ENCODE measurements around the gene NDST1. TPM values are rescaled to one million over a fixed set of nuclear protein-coding genes. Genes with fewer than 3 reads are reported as not detected.

Gene NDST1
- total and polyA plus RNA-seq, 10 of the 15 experiments (the other 5 are each of a cell fraction or from before 2014, with no cell fraction given), result 0.20 to 53.5 (median 12.9) TPM

- no peak for TF ChIP-seq ZNF687 (IDR thresholded peaks at IDR 0.05)
- POLR2A ChIA-PET, result interaction anchor here (0.6 to 2.8 kb wide), 5 partner anchors 8 to 778 kb away, joined by 3 to 12 read pairs (median 10); no protein-coding TSS in a partner anchor
Observed at GRCh38 chr5:150479416-150479815, 28.5 kb upstream of the NDST1 start.

GRCh38 chr5:150481708-150481965, 26.3 kb upstream of the NDST1 start:
- Histone ChIP-seq H3K27me3 (replicated peaks in 1 of 2; ENCODE audit: control insufficient read depth in 2 of 2, insufficient read depth in 2 of 2, low read length in 1 of 2) (no peaks in the 10 kb centered on the region), H3K79me2 (ENCODE audit: control insufficient read depth, insufficient read depth, low read length) (peaks cover 9% of the 10 kb centered on the region), H3K36me3 (ENCODE audit: control insufficient read depth in 2 of 2, insufficient read depth in 2 of 2, low read length in 1 of 2) (no peaks in the 10 kb centered on the region), H3K4me1 (ENCODE audit: control insufficient read depth, insufficient read depth, low read length) (peaks cover 26% of the 10 kb centered on the region), H2AFZ (ENCODE audit: control insufficient read depth, low read depth, low read length) (no peak overlapping the region), H3K27ac (ENCODE audit: control insufficient read depth, insufficient read depth) (no peak overlapping the region), H3K9ac (ENCODE audit: control insufficient read depth, insufficient read depth, low read length) (no peak overlapping the region), H3K9me3 (replicated peaks; ENCODE audit: control insufficient read depth, insufficient read depth, low read length) (no peaks in the 10 kb centered on the region), H3K4me3 (no peak overlapping the region), H3K4me2 (ENCODE audit: control insufficient read depth, insufficient read depth) (no peak overlapping the region), H4K20me1 (ENCODE audit: control insufficient read depth, insufficient read depth) (no peaks in the 10 kb centered on the region)
- ChIA-PET SMC1A (ENCODE audit: uncharacterized antibody, unreplicated experiment) (interaction anchor here (1.3 to 1.6 kb wide), 2 partner anchors 12 to 20 kb away, joined by 3 to 6 read pairs; no protein-coding TSS in a partner anchor), RAD21 (ENCODE audit: unreplicated experiment) (no interaction called here), CTCF (no interaction called here), POLR2A (interaction anchor here (1.0 kb wide), 1 partner anchor 10 kb away, joined by 3 read pairs; no protein-coding TSS in a partner anchor)
- BruUV-seq (replicated peaks), result no TSS peak
- FAIRE-seq (no peak), DNase-seq (ENCODE audit: low read depth, low spot score) (no peak), ATAC-seq (no peak)
- in situ Hi-C loops (cut with MboI) (no loop called here), intact Hi-C loops (cut with micrococcal nuclease; ENCODE audit: unreplicated experiment) (loop anchor here (10.0 kb wide), 1 partner anchor 303 kb away; no protein-coding TSS in a partner anchor)
- 81% methylated on average over 6 of the region's 6 CpGs for WGBS (ENCODE audit: insufficient coverage, insufficient replicate concordance, low lambda C conversion rate, missing lambda C conversion rate)
- no peak for TF ChIP-seq ETV6 (conservative IDR thresholded peaks at IDR 0.05 in 1 of 2, IDR thresholded peaks at IDR 0.05 in 1 of 2; ENCODE audit: borderline replicate concordance in 1 of 2, low read depth in 1 of 2)
- no peak for TF ChIP-seq NR2F1 (conservative IDR thresholded peaks at IDR 0.05)
- TF ChIP-seq YY1 (IDR thresholded peaks at IDR 0.05; ENCODE audit: low read depth, low read length), result no peak
- TF ChIP-seq NFYA (IDR thresholded peaks at IDR 0.05; ENCODE audit: borderline replicate concordance, low read depth, low read length), result no peak
- no peak for TF ChIP-seq DPF2 (IDR thresholded peaks at IDR 0.05)
- no peak for TF ChIP-seq MTA3 (IDR thresholded peaks at IDR 0.05; ENCODE audit: borderline replicate concordance, low read length)
- TF ChIP-seq CREB1 (IDR thresholded peaks at IDR 0.05; ENCODE audit: low read depth), result no peak
- TF ChIP-seq ZBTB40 (IDR thresholded peaks at IDR 0.05; ENCODE audit: borderline replicate concordance), result no peak

More at GRCh38 chr5:150479416-150479815, 28.5 kb upstream of the NDST1 start:
- no peak for DNase-seq (ENCODE audit: low read depth, low spot score)
- no peaks in the 10 kb centered on the region for H3K79me2 ChIP-seq (ENCODE audit: control insufficient read depth, insufficient read depth, low read length)
- no peak overlapping the region for H3K9ac ChIP-seq (ENCODE audit: control insufficient read depth, insufficient read depth, low read length)
- no peaks in the 10 kb centered on the region for H4K20me1 ChIP-seq (ENCODE audit: control insufficient read depth, insufficient read depth)
- no peak overlapping the region for H2AFZ ChIP-seq (ENCODE audit: control insufficient read depth, low read depth, low read length)
- H3K9me3 ChIP-seq (replicated peaks; ENCODE audit: control insufficient read depth, insufficient read depth, low read length), result no peaks in the 10 kb centered on the region
- WGBS (ENCODE audit: insufficient coverage, insufficient replicate concordance, low lambda C conversion rate, missing lambda C conversion rate), result 80% methylated on average over 2 of the region's 2 CpGs
- RAD21 ChIA-PET (ENCODE audit: unreplicated experiment), result interaction anchor here (0.7 to 1.1 kb wide), 4 partner anchors 10 to 80 kb away, joined by 3 to 5 read pairs (median 3); no protein-coding TSS in a partner anchor
- ATAC-seq, result no peak
- H3K4me2 ChIP-seq (ENCODE audit: control insufficient read depth, insufficient read depth), result no peak overlapping the region
- H3K27me3 ChIP-seq (replicated peaks in 1 of 2; ENCODE audit: control insufficient read depth in 2 of 2, insufficient read depth in 2 of 2, low read length in 1 of 2), result no peaks in the 10 kb centered on the region
- CTCF ChIA-PET, result interaction anchor here (0.8 to 2.0 kb wide), 3 partner anchors 10 to 21 kb away, joined by 3 to 8 read pairs (median 4); no protein-coding TSS in a partner anchor
- H3K36me3 ChIP-seq (ENCODE audit: control insufficient read depth in 2 of 2, insufficient read depth in 2 of 2, low read length in 1 of 2), result no peaks in the 10 kb centered on the region
- SMC1A ChIA-PET (ENCODE audit: uncharacterized antibody, unreplicated experiment), result interaction anchor here (0.9 to 3.3 kb wide), 4 partner anchors 8 to 18 kb away, joined by 3 to 16 read pairs (median 8); no protein-coding TSS in a partner anchor
- H3K4me1 ChIP-seq (ENCODE audit: control insufficient read depth, insufficient read depth, low read length), result peaks cover 24% of the 10 kb centered on the region
- H3K27ac ChIP-seq (ENCODE audit: control insufficient read depth, insufficient read depth), result no peak overlapping the region
- FAIRE-seq, result no peak
- no TSS peak for BruUV-seq (replicated peaks)
- in situ Hi-C loops (cut with MboI) (no loop called here), intact Hi-C loops (cut with micrococcal nuclease; ENCODE audit: unreplicated experiment) (no loop called here)
- H3K4me3 ChIP-seq, result no peak overlapping the region

Measured in GM12878 (cell line).